Adrenal gland (tissue), 12 donors: ENCODE data around the gene TJP3. TPM values are rescaled to one million over a fixed set of nuclear protein-coding genes. Genes with fewer than 3 reads are reported as not detected.
A peak's percentile ranks its signal among the peaks of the same experiment; 100 is the strongest.

Experiments used
- DNase-seq, 7 donors: peaks; one replicate each; pipeline ENCODE4 v3.0.0-alpha.2; 2019 to 2020
- H3K27ac ChIP-seq, 5 donors: fragments of 200-600 bp; sonication (generic) in 4 of 5; 1 replicate in 3 of 5; 2 replicates in 2 of 5; pipeline versions ENCODE4 v1.5.1 to v1.8.0; 2016 to 2020; ENCODE audit warnings: mild to moderate bottlenecking in 1 of 5
- H3K27me3 ChIP-seq: fragments of 200-600 bp; 2 replicates; pipeline ENCODE4 v1.8.0; 2021
- H3K36me3 ChIP-seq, 2 donors: fragments of 200-600 bp; replicated peaks in 1 of 2; 1 replicate in 1 of 2; 2 replicates in 1 of 2; pipeline versions ENCODE4 v1.5.1 to v1.8.0; 2018 to 2022
- H3K4me1 ChIP-seq, 2 donors: fragments of 200-600 bp; replicated peaks in 1 of 2; 1 replicate in 1 of 2; 2 replicates in 1 of 2; pipeline versions ENCODE4 v1.5.1 to v1.8.0; 2018 to 2021
- H3K4me3 ChIP-seq, 4 donors: fragments of 200-600 bp; sonication (generic) in 3 of 4; one replicate each; pipeline ENCODE4 v1.5.1; 2016 to 2018
- H3K9me3 ChIP-seq, 3 donors: fragments of 200-600 bp; sonication (generic) in 1 of 3; replicated peaks in 1 of 3; 1 replicate in 2 of 3; 2 replicates in 1 of 3; pipeline versions ENCODE4 v1.5.1 to v1.8.0; 2016 to 2021
- POLR2A ChIP-seq, 2 donors: fragments of 450-650 bp; IDR thresholded peaks; one replicate each; pipeline ENCODE4 v1.6.1; 2017; ENCODE audit warnings: antibody characterized with exemption in 2 of 2, mild to moderate bottlenecking in 2 of 2, moderate library complexity in 1 of 2
- WGBS, 4 donors: extraction: QIAGEN DNeasy Blood & Tissue Kit in 2 of 4; methylation state at CpG; one replicate each; pipeline versions ENCODE4 v1.1.5 to v1.1.7; 2013 to 2017; 5-methylcytosine and 5-hydroxymethylcytosine counted together
- intact Hi-C, 2 donors: fragments of 100-400 bp; cut with DNase I; formaldehyde crosslinking; loops; one replicate each; pipeline versions ENCODE4 v1.14.1 to v1.15.0; 2022 to 2023
- polyA plus RNA-seq, 3 donors: library from polyadenylated mRNA; stranded (reverse); fragments of 200-250 nt in 2 of 3; fragments of 350-450 nt in 1 of 3; fragmentation: Illumina TruSeq in 1 of 3; extraction: RNeasy Lipid Tissue Mini Kit (QIAGEN cat#74804) in 1 of 3; gene quantifications; one replicate each; pipeline ENCODE4 v1.2.3, GENCODE V29; 2013 to 2014
- total RNA-seq, 9 donors: library from RNA; depleted of rRNA in 4 of 9; stranded (reverse); fragments of >200 nt in 4 of 9; fragments of 120-200 nt in 1 of 9; fragmentation: NEBNext Ultra II Directional in 1 of 9; extraction: Animal tissue kit (Norgen Biotek cat#: 25700) in 1 of 9; gene quantifications; one replicate each; pipeline versions ENCODE4 v1.1.0 to v1.2.4, GENCODE V29; 2013 to 2023
- TF ChIP-seq, protein P1 (sequence below), 6 experiments: fragments of 450-650 bp in 4 of 6; fragments of 200-600 bp in 2 of 6; sonication (generic) in 1 of 6; IDR thresholded peaks; 1 replicate in 5 of 6; 2 replicates in 1 of 6; pipeline versions ENCODE4 v1.5.1 to v1.8.0; 2016 to 2021; ENCODE audit warnings: antibody characterized with exemption in 6 of 6, mild to moderate bottlenecking in 2 of 6, moderate library complexity in 1 of 6
- donor health status: healthy with polysubstance abuse.
- donor health status: Bipolar disorder and iron deficiency.
- donor health status: DM: yes; HTN: yes; CAD: no.
- donor health status: DM: no; HTN: no; CAD: no.
- donor health status: DM: no; HTN: no; CAD: no.
- donor health status: DM: yes; HTN: yes; CAD: no.

Gene TJP3
- total and polyA plus RNA-seq, 12 donors = 0.07 to 2.5 (median 0.24) TPM; not detected in 6

DNA sequence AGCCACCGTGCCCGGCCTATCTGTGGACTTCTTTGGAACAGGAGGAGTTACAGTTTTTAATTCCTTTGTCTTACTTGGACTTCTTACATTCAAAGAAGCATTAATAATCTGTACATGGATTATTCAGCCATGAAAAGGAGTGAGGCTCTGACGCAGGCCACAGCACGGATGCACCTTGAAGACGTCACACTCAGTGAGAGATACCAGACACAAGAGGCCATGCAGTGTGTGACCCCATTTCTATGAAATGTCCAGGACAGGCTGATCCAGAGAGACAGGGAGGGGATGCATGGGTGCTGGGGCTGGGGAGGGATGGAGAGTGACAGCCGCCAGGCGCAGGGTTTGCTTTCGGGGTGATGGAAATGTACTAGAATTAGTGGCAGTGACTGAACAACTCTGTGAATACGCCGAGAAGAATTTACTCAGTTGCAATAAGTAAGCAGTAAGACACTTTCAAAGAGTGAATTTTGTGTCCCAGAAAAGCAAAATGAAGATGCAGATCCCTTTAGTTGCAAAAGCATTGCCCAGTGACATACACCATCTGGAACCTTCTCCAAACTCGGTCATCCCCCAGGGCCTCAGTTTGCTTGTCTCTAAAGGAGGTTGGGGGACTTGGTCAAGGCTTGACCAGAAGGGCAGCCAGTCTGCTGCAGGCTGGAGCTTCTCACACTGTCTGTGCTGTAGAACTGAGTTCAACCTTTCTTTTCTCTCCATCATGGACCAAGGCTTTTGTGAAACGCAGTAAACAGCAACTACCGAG is 33.2 kb upstream of the TJP3 start:
- Histone ChIP-seq H3K4me1 (peaks cover 4 to 26% of the 10 kb centered on the region in 2 donors), H3K27ac (peak overlapping the region in 1 of 5 donors; percentile 52)
- TF ChIP-seq, protein P1, sequence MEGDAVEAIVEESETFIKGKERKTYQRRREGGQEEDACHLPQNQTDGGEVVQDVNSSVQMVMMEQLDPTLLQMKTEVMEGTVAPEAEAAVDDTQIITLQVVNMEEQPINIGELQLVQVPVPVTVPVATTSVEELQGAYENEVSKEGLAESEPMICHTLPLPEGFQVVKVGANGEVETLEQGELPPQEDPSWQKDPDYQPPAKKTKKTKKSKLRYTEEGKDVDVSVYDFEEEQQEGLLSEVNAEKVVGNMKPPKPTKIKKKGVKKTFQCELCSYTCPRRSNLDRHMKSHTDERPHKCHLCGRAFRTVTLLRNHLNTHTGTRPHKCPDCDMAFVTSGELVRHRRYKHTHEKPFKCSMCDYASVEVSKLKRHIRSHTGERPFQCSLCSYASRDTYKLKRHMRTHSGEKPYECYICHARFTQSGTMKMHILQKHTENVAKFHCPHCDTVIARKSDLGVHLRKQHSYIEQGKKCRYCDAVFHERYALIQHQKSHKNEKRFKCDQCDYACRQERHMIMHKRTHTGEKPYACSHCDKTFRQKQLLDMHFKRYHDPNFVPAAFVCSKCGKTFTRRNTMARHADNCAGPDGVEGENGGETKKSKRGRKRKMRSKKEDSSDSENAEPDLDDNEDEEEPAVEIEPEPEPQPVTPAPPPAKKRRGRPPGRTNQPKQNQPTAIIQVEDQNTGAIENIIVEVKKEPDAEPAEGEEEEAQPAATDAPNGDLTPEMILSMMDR (IDR thresholded peaks at IDR 0.05) = no peak
- TF ChIP-seq POLR2A (IDR thresholded peaks at IDR 0.05) = no peak

DNA sequence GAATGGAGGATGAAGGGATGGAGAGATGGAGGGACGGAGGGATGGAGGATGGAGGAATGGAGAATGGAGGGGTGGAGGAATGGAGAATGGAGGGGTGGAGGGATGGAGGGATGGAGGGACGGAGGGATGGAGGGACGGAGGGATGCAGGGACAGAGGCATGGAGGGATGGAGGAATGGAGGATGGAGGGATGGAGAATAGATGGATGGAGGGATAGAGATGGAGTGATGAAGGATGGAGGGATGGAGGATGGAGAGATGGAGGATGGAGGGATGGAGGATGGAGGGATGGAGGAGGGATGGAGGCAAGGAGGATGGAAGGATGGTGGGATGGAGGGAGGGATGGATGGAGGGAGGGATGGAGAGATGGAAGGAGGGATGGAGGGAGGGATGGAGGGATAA is 30.0 kb upstream of the TJP3 start:
- DNase-seq = no peak
- Histone ChIP-seq H3K4me3 (no peak overlapping the region), H3K36me3 (no peaks in the 10 kb centered on the region), H3K9me3 (no peaks in the 10 kb centered on the region), H3K4me1 (no peaks in the 10 kb centered on the region), H3K27ac (no peak overlapping the region), H3K27me3 (no peaks in the 10 kb centered on the region)
- WGBS, 4 donors = 89 to 97% (median 96%) methylated on average over 3 of the region's 3 CpGs
- TF ChIP-seq, protein P1 (IDR thresholded peaks at IDR 0.05) = no peak
- no peak for TF ChIP-seq POLR2A (IDR thresholded peaks at IDR 0.05)
- intact Hi-C loops = no loop called here

More for the DNA sequence above, 33.2 kb upstream of the TJP3 start:
- intact Hi-C loops = no loop called here
- no peaks in the 10 kb centered on the region for H3K9me3 ChIP-seq
- WGBS, 4 donors = 80 to 92% (median 88%) methylated on average over 12 to 13 of the region's 13 CpGs
- H3K4me3 ChIP-seq = no peak overlapping the region
- H3K27me3 ChIP-seq = no peaks in the 10 kb centered on the region
- DNase-seq = no peak
- H3K36me3 ChIP-seq = no peaks in the 10 kb centered on the region

DNA sequence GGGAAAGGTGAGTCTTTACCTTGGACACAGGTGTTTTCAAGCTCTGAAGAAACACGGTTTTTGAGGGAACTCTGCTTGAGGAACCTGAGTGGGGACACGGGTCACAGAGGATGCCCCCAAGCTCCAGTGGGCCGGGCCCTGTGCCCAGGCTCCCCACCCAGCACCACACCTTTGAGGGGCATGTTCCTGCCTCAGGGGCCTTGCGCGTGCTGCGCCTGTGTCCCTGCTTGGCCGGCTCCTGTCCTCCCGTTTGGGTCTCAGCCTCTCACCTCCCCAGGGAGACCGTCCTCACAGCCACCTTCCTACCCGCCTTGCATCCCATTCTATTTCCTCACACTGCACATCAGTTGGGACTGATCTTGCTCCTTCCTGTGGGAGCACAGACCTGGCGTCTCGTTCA is 29.0 kb upstream of the TJP3 start:
- Histone ChIP-seq H3K27ac (no peak overlapping the region), H3K4me3 (no peak overlapping the region), H3K4me1 (no peaks in the 10 kb centered on the region), H3K36me3 (no peaks in the 10 kb centered on the region), H3K9me3 (no peaks in the 10 kb centered on the region), H3K27me3 (no peaks in the 10 kb centered on the region)
- no peak for DNase-seq
- intact Hi-C loops = no loop called here
- no peak for TF ChIP-seq POLR2A (IDR thresholded peaks at IDR 0.05)
- TF ChIP-seq, protein P1 (IDR thresholded peaks at IDR 0.05) = no peak
- 89 to 96% (median 92%) methylated on average over 11 to 12 of the region's 12 CpGs for WGBS, 4 donors

DNA sequence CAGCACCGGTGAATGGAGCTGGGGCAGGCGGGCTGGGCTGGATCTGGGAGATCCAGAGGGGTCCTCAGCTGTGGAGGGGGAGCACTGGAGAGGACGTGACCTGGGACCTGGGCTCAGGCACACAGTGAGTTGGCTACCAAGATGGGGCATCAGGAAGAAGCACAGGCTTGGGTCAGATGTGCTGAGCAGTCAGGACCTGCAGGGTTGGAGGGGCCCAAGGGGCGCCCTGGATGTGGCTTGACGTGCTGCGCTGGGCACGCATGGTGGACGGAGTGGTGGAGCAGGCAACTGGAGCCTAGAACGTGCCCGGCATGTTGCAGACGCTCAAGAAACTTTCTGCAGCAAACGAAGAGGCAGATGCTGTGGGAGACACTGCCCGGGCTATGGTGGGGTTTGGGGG is 28.6 kb upstream of the TJP3 start:
- Histone ChIP-seq H3K4me3 (no peak overlapping the region), H3K27me3 (no peaks in the 10 kb centered on the region), H3K4me1 (no peaks in the 10 kb centered on the region), H3K36me3 (no peaks in the 10 kb centered on the region), H3K27ac (no peak overlapping the region), H3K9me3 (no peaks in the 10 kb centered on the region)
- intact Hi-C loops = no loop called here
- 94 to 98% (median 98%) methylated on average over 12 to 13 of the region's 13 CpGs for WGBS, 4 donors
- DNase-seq = no peak
- TF ChIP-seq, protein P1 (IDR thresholded peaks at IDR 0.05) = no peak
- TF ChIP-seq POLR2A (IDR thresholded peaks at IDR 0.05) = no peak
